Mucosa of descending colon (tissue), 3 donors: Measurements from ENCODE around the gene LMCD1. TPM values are rescaled to one million over a fixed set of nuclear protein-coding genes. Genes with fewer than 3 reads are reported as not detected.
A peak's percentile ranks its signal among the peaks of the same experiment; 100 is the strongest.

Experiments
- ATAC-seq: fragments of 200-7000 bp; cut with Tn5 transposase; one replicate; pipeline ENCODE4 v1.9.1; 2020; ENCODE audit warnings: mild to moderate bottlenecking, moderate library complexity
- DNase-seq, 3 donors: peaks; one replicate each; pipeline ENCODE4 v3.0.0-alpha.2; 2020
- H3K36me3 ChIP-seq: fragments of 200-600 bp; one replicate; pipeline ENCODE4 v1.8.0; 2021; ENCODE audit warnings: low read depth, mild to moderate bottlenecking
- H3K4me1 ChIP-seq: fragments of 200-600 bp; one replicate; pipeline ENCODE4 v1.8.0; 2021; ENCODE audit warnings: low read depth, mild to moderate bottlenecking
- H3K4me3 ChIP-seq: fragments of 200-600 bp; one replicate; pipeline ENCODE4 v1.8.0; 2021; ENCODE audit warnings: mild to moderate bottlenecking
- H3K9me3 ChIP-seq: fragments of 200-600 bp; one replicate; pipeline ENCODE4 v1.8.0; 2021; ENCODE audit warnings: mild to moderate bottlenecking
- CTCF ChIP-seq: fragments of 200-600 bp; IDR thresholded peaks from one replicate; pipeline ENCODE4 v1.8.0; 2022; ENCODE audit warnings: antibody characterized with exemption, mild to moderate bottlenecking
- intact Hi-C, 2 donors: fragments of 100-400 bp; cut with DNase I in 1 of 2; cut with micrococcal nuclease in 1 of 2; formaldehyde crosslinking; loops; one replicate each; pipeline versions ENCODE4 v1.11.0 to v1.11.1; 2022; cut with DNase I, micrococcal nuclease
- long read RNA-seq, 2 donors: library from polyadenylated mRNA; unstranded; transcript quantifications; one replicate each; pipeline ENCODE4 v2.0.0, GENCODE V29; 2019 to 2021
- total RNA-seq, 3 donors: library from RNA; stranded (reverse); fragmentation: NEBNext Ultra II Directional in 2 of 3; extraction: Animal tissue kit (Norgen Biotek cat#: 25700) in 2 of 3; gene quantifications; one replicate each; pipeline versions ENCODE4 v1.2.1 to v1.2.4, GENCODE V29; 2021 to 2023
- donor health status: DM: no; HTN: no; CAD: no; lungs with moderate emphysema.
- donor health status: DM: no; HTN: no; CAD: no.
- donor health status: DM: no; HTN: yes; CAD: no.

Gene LMCD1
- total RNA-seq: 1 to 10 TPM; 5.1 to 9.7 (median 7.2) TPM
- long read RNA-seq, donor 1, full-length matches to known transcripts: 13 of 17 reads
- long read RNA-seq, donor 1, partial matches to known transcripts: 3 of 17 reads
- long read RNA-seq, donor 1, other reads (novel, unspliced or antisense): 1 of 17 reads
- long read RNA-seq, donor 2, full-length matches to known transcripts: 12 of 13 reads
- long read RNA-seq, donor 2, partial matches to known transcripts: 1 of 13 reads
- long read RNA-seq, donor 2, other reads (novel, unspliced or antisense): 0 of 13 reads

GRCh38 chr3:8501371-8502131 lies at the start of gene LMCD1:
Gene LMCD1, plus strand, starts transcription at chr3:8501823. Its CDS starts 116 bp downstream, at chr3:8501939.
- ATAC-seq: peak; percentile 96
- intact Hi-C loops: loop anchor here in 1 of 2 donors (10.0 kb wide), 1 partner anchor 57 kb away; no protein-coding TSS in a partner anchor
- H3K4me1 ChIP-seq: peaks cover 21% of the 10 kb centered on the region
- no peaks in the 10 kb centered on the region for H3K9me3 ChIP-seq
- H3K36me3 ChIP-seq: no peaks in the 10 kb centered on the region
- peak within 1 kb of the TSS; percentile 11 for H3K4me3 ChIP-seq
- no peak for TF ChIP-seq CTCF
- peak; percentile 92 to 96 (median 95) for DNase-seq

- H3K9me3 ChIP-seq: no peaks in the 10 kb centered on the region
- TF ChIP-seq CTCF: no peak
- ATAC-seq (no peak), DNase-seq (no peak)
- no peaks in the 10 kb centered on the region for H3K4me1 ChIP-seq
- H3K4me3 ChIP-seq: no peak overlapping the region
- intact Hi-C loops: no loop called here
- no peaks in the 10 kb centered on the region for H3K36me3 ChIP-seq
Observed at GRCh38 chr3:8452112-8452511, 49.5 kb upstream of the LMCD1 start.

- Histone ChIP-seq H3K4me3 (no peak overlapping the region), H3K36me3 (no peaks in the 10 kb centered on the region), H3K4me1 (no peaks in the 10 kb centered on the region), H3K9me3 (no peaks in the 10 kb centered on the region)
- intact Hi-C loops: no loop called here
- ATAC-seq: no peak
- no peak for TF ChIP-seq CTCF
- no peak for DNase-seq
Observed at GRCh38 chr3:8453153-8453552, 48.5 kb upstream of the LMCD1 start.

GRCh38 chr3:8455526-8456411 lies 45.9 kb upstream of the LMCD1 start:
- no peak for TF ChIP-seq CTCF
- H3K4me1 ChIP-seq: no peaks in the 10 kb centered on the region
- H3K9me3 ChIP-seq: no peaks in the 10 kb centered on the region
- DNase-seq (no peak), ATAC-seq (no peak)
- intact Hi-C loops: no loop called here
- H3K4me3 ChIP-seq: no peak overlapping the region
- no peaks in the 10 kb centered on the region for H3K36me3 ChIP-seq

- no peaks in the 10 kb centered on the region for H3K9me3 ChIP-seq
- no peak overlapping the region for H3K4me3 ChIP-seq
- no peaks in the 10 kb centered on the region for H3K36me3 ChIP-seq
- intact Hi-C loops: no loop called here
- ATAC-seq (no peak), DNase-seq (no peak)
- no peaks in the 10 kb centered on the region for H3K4me1 ChIP-seq
- TF ChIP-seq CTCF: no peak
Observed at GRCh38 chr3:8456412-8456811, 45.2 kb upstream of the LMCD1 start.
